ENCODE measurements around the gene NBDY.

DNA sequence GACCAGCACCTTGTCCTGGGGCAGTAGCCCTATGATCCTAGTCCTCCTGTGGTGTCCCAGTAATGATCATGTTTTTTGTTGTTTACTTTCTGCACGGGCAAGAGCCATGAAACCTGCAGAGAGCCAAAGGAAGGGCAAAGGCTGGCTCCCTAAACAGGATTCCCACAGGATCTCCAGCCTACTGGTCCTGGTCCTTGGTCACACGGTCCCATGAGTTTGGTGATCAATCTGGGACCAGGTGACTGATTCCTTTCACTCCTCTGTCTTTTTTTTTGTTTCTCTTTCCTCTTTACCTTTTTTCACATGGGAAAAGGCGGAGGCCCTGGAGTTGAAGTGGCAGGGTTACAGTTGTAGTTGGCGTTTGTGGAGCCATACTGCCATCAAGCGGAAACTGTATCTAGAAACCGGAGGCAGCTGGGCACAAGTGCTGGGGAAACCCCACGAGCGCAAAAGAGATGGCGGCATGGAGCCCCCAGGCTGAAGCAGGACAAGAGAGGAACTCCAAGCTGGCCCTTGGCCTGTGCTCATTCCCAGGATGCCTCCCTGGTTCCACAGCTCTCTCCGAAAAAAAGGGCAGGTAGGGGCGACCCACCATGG is 34.6 kb downstream of the NBDY start:
- TF ChIP-seq, protein P1, sequence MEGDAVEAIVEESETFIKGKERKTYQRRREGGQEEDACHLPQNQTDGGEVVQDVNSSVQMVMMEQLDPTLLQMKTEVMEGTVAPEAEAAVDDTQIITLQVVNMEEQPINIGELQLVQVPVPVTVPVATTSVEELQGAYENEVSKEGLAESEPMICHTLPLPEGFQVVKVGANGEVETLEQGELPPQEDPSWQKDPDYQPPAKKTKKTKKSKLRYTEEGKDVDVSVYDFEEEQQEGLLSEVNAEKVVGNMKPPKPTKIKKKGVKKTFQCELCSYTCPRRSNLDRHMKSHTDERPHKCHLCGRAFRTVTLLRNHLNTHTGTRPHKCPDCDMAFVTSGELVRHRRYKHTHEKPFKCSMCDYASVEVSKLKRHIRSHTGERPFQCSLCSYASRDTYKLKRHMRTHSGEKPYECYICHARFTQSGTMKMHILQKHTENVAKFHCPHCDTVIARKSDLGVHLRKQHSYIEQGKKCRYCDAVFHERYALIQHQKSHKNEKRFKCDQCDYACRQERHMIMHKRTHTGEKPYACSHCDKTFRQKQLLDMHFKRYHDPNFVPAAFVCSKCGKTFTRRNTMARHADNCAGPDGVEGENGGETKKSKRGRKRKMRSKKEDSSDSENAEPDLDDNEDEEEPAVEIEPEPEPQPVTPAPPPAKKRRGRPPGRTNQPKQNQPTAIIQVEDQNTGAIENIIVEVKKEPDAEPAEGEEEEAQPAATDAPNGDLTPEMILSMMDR (IDR thresholded peaks at IDR 0.05), result no peak
- TF ChIP-seq, protein P2, sequence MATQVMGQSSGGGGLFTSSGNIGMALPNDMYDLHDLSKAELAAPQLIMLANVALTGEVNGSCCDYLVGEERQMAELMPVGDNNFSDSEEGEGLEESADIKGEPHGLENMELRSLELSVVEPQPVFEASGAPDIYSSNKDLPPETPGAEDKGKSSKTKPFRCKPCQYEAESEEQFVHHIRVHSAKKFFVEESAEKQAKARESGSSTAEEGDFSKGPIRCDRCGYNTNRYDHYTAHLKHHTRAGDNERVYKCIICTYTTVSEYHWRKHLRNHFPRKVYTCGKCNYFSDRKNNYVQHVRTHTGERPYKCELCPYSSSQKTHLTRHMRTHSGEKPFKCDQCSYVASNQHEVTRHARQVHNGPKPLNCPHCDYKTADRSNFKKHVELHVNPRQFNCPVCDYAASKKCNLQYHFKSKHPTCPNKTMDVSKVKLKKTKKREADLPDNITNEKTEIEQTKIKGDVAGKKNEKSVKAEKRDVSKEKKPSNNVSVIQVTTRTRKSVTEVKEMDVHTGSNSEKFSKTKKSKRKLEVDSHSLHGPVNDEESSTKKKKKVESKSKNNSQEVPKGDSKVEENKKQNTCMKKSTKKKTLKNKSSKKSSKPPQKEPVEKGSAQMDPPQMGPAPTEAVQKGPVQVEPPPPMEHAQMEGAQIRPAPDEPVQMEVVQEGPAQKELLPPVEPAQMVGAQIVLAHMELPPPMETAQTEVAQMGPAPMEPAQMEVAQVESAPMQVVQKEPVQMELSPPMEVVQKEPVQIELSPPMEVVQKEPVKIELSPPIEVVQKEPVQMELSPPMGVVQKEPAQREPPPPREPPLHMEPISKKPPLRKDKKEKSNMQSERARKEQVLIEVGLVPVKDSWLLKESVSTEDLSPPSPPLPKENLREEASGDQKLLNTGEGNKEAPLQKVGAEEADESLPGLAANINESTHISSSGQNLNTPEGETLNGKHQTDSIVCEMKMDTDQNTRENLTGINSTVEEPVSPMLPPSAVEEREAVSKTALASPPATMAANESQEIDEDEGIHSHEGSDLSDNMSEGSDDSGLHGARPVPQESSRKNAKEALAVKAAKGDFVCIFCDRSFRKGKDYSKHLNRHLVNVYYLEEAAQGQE (IDR thresholded peaks at IDR 0.05), result no peak
- TF ChIP-seq RNF2 (IDR thresholded peaks at IDR 0.05; ENCODE audit: borderline replicate concordance, low read depth), result no peak
- TF ChIP-seq, protein P3, sequence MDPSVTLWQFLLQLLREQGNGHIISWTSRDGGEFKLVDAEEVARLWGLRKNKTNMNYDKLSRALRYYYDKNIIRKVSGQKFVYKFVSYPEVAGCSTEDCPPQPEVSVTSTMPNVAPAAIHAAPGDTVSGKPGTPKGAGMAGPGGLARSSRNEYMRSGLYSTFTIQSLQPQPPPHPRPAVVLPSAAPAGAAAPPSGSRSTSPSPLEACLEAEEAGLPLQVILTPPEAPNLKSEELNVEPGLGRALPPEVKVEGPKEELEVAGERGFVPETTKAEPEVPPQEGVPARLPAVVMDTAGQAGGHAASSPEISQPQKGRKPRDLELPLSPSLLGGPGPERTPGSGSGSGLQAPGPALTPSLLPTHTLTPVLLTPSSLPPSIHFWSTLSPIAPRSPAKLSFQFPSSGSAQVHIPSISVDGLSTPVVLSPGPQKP (IDR thresholded peaks at IDR 0.05; ENCODE audit: low read depth, low read length), result no peak
- TF ChIP-seq ESRRA (IDR thresholded peaks at IDR 0.05; ENCODE audit: borderline replicate concordance, low read length), result no peak
- no peak for TF ChIP-seq ZSCAN20 (CRISPR knock-in tag; IDR thresholded peaks at IDR 0.05)
- no peak for TF ChIP-seq JUN (IDR thresholded peaks at IDR 0.05)
- TF ChIP-seq POLR2A (IDR thresholded peaks at IDR 0.05; ENCODE audit: low read length), result no peak
- no peak for TF ChIP-seq EP300 (IDR thresholded peaks at IDR 0.05)
- TF ChIP-seq GATA3 (IDR thresholded peaks at IDR 0.05; ENCODE audit: borderline replicate concordance), result no peak
- TF ChIP-seq BHLHE40 (IDR thresholded peaks at IDR 0.05; ENCODE audit: low read depth, low read length), result no peak
- TF ChIP-seq CBX8 (IDR thresholded peaks at IDR 0.05), result no peak
